ENCODE results near the gene TMEM187. TPM values are rescaled to one million over a fixed set of nuclear protein-coding genes. Genes with fewer than 3 reads are reported as not detected.
A peak's percentile ranks its signal among the peaks of the same experiment; 100 is the strongest.
"Not testable (repeated sequence)": the region's sequence is repeated elsewhere in the genome, so short reads cannot be mapped to it uniquely, and the experiment has no call there.

The TMEM187 gene
- total RNA-seq, 2 experiments from 2014 or later = 5.9 to 6.2 TPM

GRCh38 chrX:153989973-153990655 is 17.6 kb downstream of the TMEM187 start:
- Mint-ChIP-seq H3K27me3 (ENCODE audit: low read depth) (no peaks in the 10 kb centered on the region), H3K4me1 (ENCODE audit: low read depth) (peaks cover 28% of the 10 kb centered on the region), H3K27ac (peak overlapping the region; percentile 77), H3K36me3 (ENCODE audit: low read depth) (no peaks in the 10 kb centered on the region), H3K4me3 (no peak overlapping the region), H3K9me3 (ENCODE audit: insufficient read depth) (no peaks in the 10 kb centered on the region)
- peak; percentile 60 for DNase-seq
- ATAC-seq = peak; percentile 33
- ChIA-PET POLR2A (interaction anchor here (1.5 to 1.6 kb wide), 2 partner anchors 17 to 22 kb away, joined by 3 read pairs; no protein-coding TSS in a partner anchor), CTCF (interaction anchor here (1.2 to 1.6 kb wide), 2 partner anchors 9 to 23 kb away, joined by 4 to 5 read pairs; no protein-coding TSS in a partner anchor)

- Mint-ChIP-seq H3K9me3 (ENCODE audit: insufficient read depth) (no peaks in the 10 kb centered on the region), H3K4me1 (ENCODE audit: low read depth) (peaks cover 24% of the 10 kb centered on the region), H3K27me3 (ENCODE audit: low read depth) (no peaks in the 10 kb centered on the region), H3K36me3 (ENCODE audit: low read depth) (no peaks in the 10 kb centered on the region), H3K27ac (no peak overlapping the region), H3K4me3 (no peak overlapping the region)
- DNase-seq (no peak), ATAC-seq (no peak)
- ChIA-PET POLR2A (no interaction called here), CTCF (interaction anchor here (1.6 kb wide), 1 partner anchor 22 kb away, joined by 4 read pairs; no protein-coding TSS in a partner anchor)
These were observed 18.5 kb downstream of the TMEM187 start for GRCh38 chrX:153991013-153991580.

- Mint-ChIP-seq H3K36me3 (ENCODE audit: low read depth) (no peaks in the 10 kb centered on the region), H3K27ac (no peak overlapping the region), H3K27me3 (ENCODE audit: low read depth) (no peaks in the 10 kb centered on the region), H3K9me3 (ENCODE audit: insufficient read depth) (no peaks in the 10 kb centered on the region), H3K4me3 (no peak overlapping the region), H3K4me1 (ENCODE audit: low read depth) (peaks cover 20% of the 10 kb centered on the region)
- ChIA-PET POLR2A (no interaction called here), CTCF (no interaction called here)
- DNase-seq (no peak), ATAC-seq (no peak)
These were observed 19.6 kb downstream of the TMEM187 start for GRCh38 chrX:153992180-153992579.

- no peak overlapping the region for H3K27ac Mint-ChIP-seq
- ChIA-PET POLR2A (interaction anchor here (1.0 kb wide), 1 partner anchor 17 kb away, joined by 3 read pairs; no protein-coding TSS in a partner anchor), CTCF (no interaction called here)
- H3K36me3 Mint-ChIP-seq (ENCODE audit: low read depth) = no peaks in the 10 kb centered on the region
- no peak overlapping the region for H3K4me3 Mint-ChIP-seq
- H3K9me3 Mint-ChIP-seq (ENCODE audit: insufficient read depth) = no peaks in the 10 kb centered on the region
- H3K4me1 Mint-ChIP-seq (ENCODE audit: low read depth) = peaks cover 17% of the 10 kb centered on the region
- no peaks in the 10 kb centered on the region for H3K27me3 Mint-ChIP-seq (ENCODE audit: low read depth)
- ATAC-seq (no peak), DNase-seq (no peak)
These were observed 20.5 kb downstream of the TMEM187 start for GRCh38 chrX:153993079-153993478.

- ChIA-PET POLR2A (no interaction called here), CTCF (no interaction called here)
- DNase-seq (no peak), ATAC-seq (no peak)
- H3K27ac Mint-ChIP-seq = no peak overlapping the region
- H3K4me3 Mint-ChIP-seq = no peak overlapping the region
- H3K36me3 Mint-ChIP-seq (ENCODE audit: low read depth) = no peaks in the 10 kb centered on the region
- H3K9me3 Mint-ChIP-seq (ENCODE audit: insufficient read depth) = no peaks in the 10 kb centered on the region
- peaks cover 15% of the 10 kb centered on the region for H3K4me1 Mint-ChIP-seq (ENCODE audit: low read depth)
- H3K27me3 Mint-ChIP-seq (ENCODE audit: low read depth) = no peaks in the 10 kb centered on the region
These were observed 21.4 kb downstream of the TMEM187 start for GRCh38 chrX:153993978-153994377.

- H3K4me1 Mint-ChIP-seq (ENCODE audit: low read depth) = peaks cover 12% of the 10 kb centered on the region
- CTCF ChIA-PET = not testable (repeated sequence)
These were observed 21.8 kb downstream of the TMEM187 start for GRCh38 chrX:153994398-153994797.

GRCh38 chrX:153995504-153995903 is 22.9 kb downstream of the TMEM187 start:
- Mint-ChIP-seq H3K27me3 (ENCODE audit: low read depth) (no peaks in the 10 kb centered on the region), H3K27ac (no peak overlapping the region), H3K4me3 (no peak overlapping the region), H3K4me1 (ENCODE audit: low read depth) (peaks cover 2% of the 10 kb centered on the region), H3K36me3 (ENCODE audit: low read depth) (no peaks in the 10 kb centered on the region), H3K9me3 (ENCODE audit: insufficient read depth) (no peaks in the 10 kb centered on the region)
- CTCF ChIA-PET = interaction anchor here (1.6 kb wide), 1 partner anchor 18 kb away, joined by 4 read pairs; no protein-coding TSS in a partner anchor
- ATAC-seq (no peak), DNase-seq (no peak)
- POLR2A ChIA-PET = interaction anchor here (1.0 kb wide), 1 partner anchor 17 kb away, joined by 3 read pairs; no protein-coding TSS in a partner anchor

More at GRCh38 chrX:153994398-153994797, 21.8 kb downstream of the TMEM187 start:
- H3K27me3 Mint-ChIP-seq (ENCODE audit: low read depth); H3K27ac Mint-ChIP-seq; H3K4me3 Mint-ChIP-seq; ATAC-seq; DNase-seq; H3K36me3 Mint-ChIP-seq (ENCODE audit: low read depth); POLR2A ChIA-PET; H3K9me3 Mint-ChIP-seq (ENCODE audit: insufficient read depth): not testable (repeated sequence)

GRCh38 chrX:153999359-154000037 is 26.9 kb downstream of the TMEM187 start:
- ATAC-seq (no peak), DNase-seq (no peak)
- H3K4me1 Mint-ChIP-seq (ENCODE audit: low read depth) = peaks cover 15% of the 10 kb centered on the region
- POLR2A ChIA-PET = no interaction called here
- H3K36me3 Mint-ChIP-seq (ENCODE audit: low read depth) = peaks cover 3% of the 10 kb centered on the region
- H3K27me3 Mint-ChIP-seq (ENCODE audit: low read depth) = no peaks in the 10 kb centered on the region
- H3K27ac Mint-ChIP-seq = no peak overlapping the region
- no peaks in the 10 kb centered on the region for H3K9me3 Mint-ChIP-seq (ENCODE audit: insufficient read depth)
- CTCF ChIA-PET = no interaction called here
- H3K4me3 Mint-ChIP-seq = no peak overlapping the region

- peaks cover 15% of the 10 kb centered on the region for H3K4me1 Mint-ChIP-seq (ENCODE audit: low read depth)
- POLR2A ChIA-PET = no interaction called here
- H3K27me3 Mint-ChIP-seq (ENCODE audit: low read depth) = no peaks in the 10 kb centered on the region
- peaks cover 3% of the 10 kb centered on the region for H3K36me3 Mint-ChIP-seq (ENCODE audit: low read depth)
- no peak for ATAC-seq
- H3K4me3 Mint-ChIP-seq = no peak overlapping the region
- no peak for DNase-seq
- no peak overlapping the region for H3K27ac Mint-ChIP-seq
- H3K9me3 Mint-ChIP-seq (ENCODE audit: insufficient read depth) = no peaks in the 10 kb centered on the region
- CTCF ChIA-PET = interaction anchor here (3.1 kb wide), 1 partner anchor 13 kb away, joined by 24 read pairs; no protein-coding TSS in a partner anchor
These were observed 27.5 kb downstream of the TMEM187 start for GRCh38 chrX:154000051-154000450.

- ChIA-PET CTCF (interaction anchor here (1.2 to 3.1 kb wide), 2 partner anchors 11 to 21 kb away, joined by 4 to 24 read pairs; no protein-coding TSS in a partner anchor), POLR2A (interaction anchor here (0.9 to 2.2 kb wide), 3 partner anchors 11 to 31 kb away, joined by 4 to 11 read pairs (median 10); partner anchors contain the start of gene HCFC1)
- ATAC-seq = peak; percentile 90
- peak overlapping the region; percentile 88 for H3K27ac Mint-ChIP-seq
- DNase-seq = peak; percentile 67
- peak overlapping the region; percentile 57 for H3K4me3 Mint-ChIP-seq
- no peaks in the 10 kb centered on the region for H3K27me3 Mint-ChIP-seq (ENCODE audit: low read depth)
- peaks cover 14% of the 10 kb centered on the region for H3K36me3 Mint-ChIP-seq (ENCODE audit: low read depth)
- peaks cover 15% of the 10 kb centered on the region for H3K4me1 Mint-ChIP-seq (ENCODE audit: low read depth)
- H3K9me3 Mint-ChIP-seq (ENCODE audit: insufficient read depth) = no peaks in the 10 kb centered on the region
These were observed 29.7 kb downstream of the TMEM187 start for GRCh38 chrX:154002215-154002719.

GRCh38 chrX:154004315-154004714 is 31.8 kb downstream of the TMEM187 start:
- POLR2A ChIA-PET = no interaction called here
- CTCF ChIA-PET = interaction anchor here (2.3 kb wide), 1 partner anchor 10 kb away, joined by 10 read pairs; no protein-coding TSS in a partner anchor
- no peaks in the 10 kb centered on the region for H3K9me3 Mint-ChIP-seq (ENCODE audit: insufficient read depth)
- H3K27me3 Mint-ChIP-seq (ENCODE audit: low read depth) = no peaks in the 10 kb centered on the region
- no peak overlapping the region for H3K27ac Mint-ChIP-seq
- no peak for ATAC-seq
- H3K4me1 Mint-ChIP-seq (ENCODE audit: low read depth) = peaks cover 15% of the 10 kb centered on the region
- H3K36me3 Mint-ChIP-seq (ENCODE audit: low read depth) = peaks cover 24% of the 10 kb centered on the region
- DNase-seq = no peak
- H3K4me3 Mint-ChIP-seq = no peak overlapping the region
